H9 (cell line): ENCODE results near the gene SLC17A5. TPM values are rescaled to one million over a fixed set of nuclear protein-coding genes. Genes with fewer than 3 reads are reported as not detected.

ENCODE experiments used
- DNase-seq: peaks from one replicate; pipeline ENCODE4 v3.0.0-alpha.2; 2017
- H2AFZ ChIP-seq: one replicate; pipeline ENCODE4 v1.6.1; 2013; ENCODE audit warnings: mild to moderate bottlenecking, low read length, control low read depth, moderate library complexity
- H2AK5ac ChIP-seq: 2 replicates; pipeline ENCODE4 v1.6.1; 2013; ENCODE audit warnings: low read length, control low read depth, mixed read lengths; ENCODE audit not compliant: insufficient read length
- H2BK120ac ChIP-seq: one replicate; pipeline ENCODE4 v1.6.1; 2013; ENCODE audit warnings: low read depth, mild to moderate bottlenecking, low read length, control low read depth, inconsistent platforms; ENCODE audit not compliant: poor library complexity, severe bottlenecking
- H2BK12ac ChIP-seq: 2 replicates; pipeline ENCODE4 v1.6.1; 2013; ENCODE audit warnings: low read length, control low read depth, mixed read lengths, low read depth; ENCODE audit not compliant: insufficient read length
- H2BK15ac ChIP-seq: 2 replicates; pipeline ENCODE4 v1.6.1; 2013; ENCODE audit warnings: low read depth, low read length, control low read depth
- H2BK20ac ChIP-seq: one replicate; pipeline ENCODE4 v1.6.1; 2013; ENCODE audit warnings: low read depth, mild to moderate bottlenecking, low read length, control low read depth, inconsistent platforms; ENCODE audit not compliant: poor library complexity, severe bottlenecking
- H2BK5ac ChIP-seq: 2 replicates; pipeline ENCODE4 v1.6.1; 2013; ENCODE audit warnings: low read length, control low read depth, mixed read lengths; ENCODE audit not compliant: insufficient read length
- H3K14ac ChIP-seq: 2 replicates; pipeline ENCODE4 v1.6.1; 2013; ENCODE audit warnings: low read length, control low read depth; ENCODE audit not compliant: insufficient read depth
- H3K18ac ChIP-seq: 2 replicates; pipeline ENCODE4 v1.6.1; 2013; ENCODE audit warnings: low read depth, mild to moderate bottlenecking, mixed read lengths, low read length, control low read depth; ENCODE audit not compliant: insufficient read length
- H3K23ac ChIP-seq: 2 replicates; pipeline ENCODE4 v1.6.1; 2013; ENCODE audit warnings: low read length, control low read depth, mixed read lengths, low read depth; ENCODE audit not compliant: insufficient read length
- H3K23me2 ChIP-seq: 2 replicates; pipeline ENCODE4 v1.6.1; 2013; ENCODE audit warnings: low read depth, mild to moderate bottlenecking, mixed read lengths, low read length, control low read depth; ENCODE audit not compliant: insufficient read length, poor library complexity, severe bottlenecking
- H3K27ac ChIP-seq: 2 replicates; pipeline ENCODE4 v1.5.1; 2013; ENCODE audit warnings: low read length, control low read depth, mixed read lengths, low read depth; ENCODE audit not compliant: insufficient read length
- H3K27me3 ChIP-seq: 2 replicates; pipeline ENCODE4 v1.6.1; 2013; ENCODE audit warnings: low read length, control low read depth, inconsistent platforms; ENCODE audit not compliant: insufficient read depth
- H3K4ac ChIP-seq: 2 replicates; pipeline ENCODE4 v1.6.1; 2013; ENCODE audit warnings: low read depth, mild to moderate bottlenecking, control low read depth, inconsistent platforms, low read length, moderate library complexity
- H3K4me1 ChIP-seq: 2 replicates; pipeline ENCODE4 v1.6.1; 2013; ENCODE audit warnings: low read length, control low read depth, inconsistent platforms; ENCODE audit not compliant: insufficient read depth
- H3K4me2 ChIP-seq: 2 replicates; pipeline ENCODE4 v1.6.1; 2013; ENCODE audit warnings: low read length, control low read depth, mixed read lengths; ENCODE audit not compliant: insufficient read length, insufficient read depth
- H3K56ac ChIP-seq: 2 replicates; pipeline ENCODE4 v1.6.1; 2013; ENCODE audit warnings: low read depth, mild to moderate bottlenecking, mixed read lengths, low read length, control low read depth; ENCODE audit not compliant: insufficient read length
- H3K79me1 ChIP-seq: 2 replicates; pipeline ENCODE4 v1.6.1; 2013; ENCODE audit warnings: low read depth, mild to moderate bottlenecking, moderate library complexity, low read length, control low read depth, inconsistent platforms; ENCODE audit not compliant: insufficient read depth, poor library complexity, severe bottlenecking
- H3K79me2 ChIP-seq: 2 replicates; pipeline ENCODE4 v1.6.1; 2013; ENCODE audit warnings: low read length, control low read depth, inconsistent platforms; ENCODE audit not compliant: insufficient read depth
- H3K9ac ChIP-seq: 2 replicates; pipeline ENCODE4 v1.6.1; 2013; ENCODE audit warnings: low read length, control low read depth, mixed read lengths; ENCODE audit not compliant: insufficient read length; ENCODE audit errors: extremely low read depth
- H3K9me3 ChIP-seq: one replicate; pipeline ENCODE4 v1.6.1; 2013; ENCODE audit warnings: low read depth, low read length, inconsistent platforms; ENCODE audit not compliant: control insufficient read depth
- H3T11ph ChIP-seq: one replicate; pipeline ENCODE4 v1.6.1; 2013; ENCODE audit warnings: mild to moderate bottlenecking, low read length, control low read depth, inconsistent platforms
- H4K20me1 ChIP-seq: one replicate; pipeline ENCODE4 v1.6.1; 2013; ENCODE audit not compliant: control insufficient read depth, insufficient read length, insufficient read depth
- H4K5ac ChIP-seq: 2 replicates; pipeline ENCODE4 v1.6.1; 2013; ENCODE audit warnings: low read depth, mild to moderate bottlenecking, mixed read lengths, low read length, control low read depth; ENCODE audit not compliant: insufficient read length
- H4K8ac ChIP-seq: replicated peaks from 2 replicates; pipeline ENCODE4 v1.6.1; 2013; ENCODE audit warnings: low read length, control low read depth, mixed read lengths, low read depth; ENCODE audit not compliant: insufficient read length
- H4K91ac ChIP-seq: 2 replicates; pipeline ENCODE4 v1.6.1; 2013; ENCODE audit warnings: low read depth, mild to moderate bottlenecking, moderate library complexity, mixed read lengths, low read length, control low read depth; ENCODE audit not compliant: insufficient read length
- H3K27ac Mint-ChIP-seq, 3 experiments: 2 replicates in 2 of 3; 3 replicates in 1 of 3; pipeline ENCODE4 v1.8.0; 2020 to 2021; ENCODE audit warnings: mixed read lengths in 3 of 3, mild to moderate bottlenecking in 1 of 3, moderate library complexity in 1 of 3
- H3K27me3 Mint-ChIP-seq: 2 replicates; pipeline ENCODE4 v1.8.0; 2021; ENCODE audit warnings: low read depth, mild to moderate bottlenecking, moderate library complexity, mixed read lengths
- H3K36me3 Mint-ChIP-seq, 3 experiments: 2 replicates in 2 of 3; 3 replicates in 1 of 3; pipeline ENCODE4 v1.8.0; 2020 to 2021; ENCODE audit warnings: low read depth in 3 of 3, mixed read lengths in 3 of 3; ENCODE audit not compliant: insufficient read depth in 1 of 3
- H3K4me1 Mint-ChIP-seq, 2 experiments: 2 replicates each; pipeline ENCODE4 v1.8.0; 2020; ENCODE audit warnings: mixed read lengths in 2 of 2
- H3K4me3 Mint-ChIP-seq, 2 experiments: 2 replicates in 1 of 2; 3 replicates in 1 of 2; pipeline ENCODE4 v1.8.0; 2020 to 2021; ENCODE audit warnings: mild to moderate bottlenecking in 2 of 2, mixed read lengths in 2 of 2, moderate library complexity in 1 of 2
- H3K9me3 Mint-ChIP-seq, 2 experiments: 2 replicates in 1 of 2; 3 replicates in 1 of 2; pipeline ENCODE4 v1.8.0; 2020; ENCODE audit warnings: mild to moderate bottlenecking in 2 of 2, mixed read lengths in 2 of 2, moderate library complexity in 1 of 2
- CTCF ChIP-seq: fragments of 200-600 bp; sonication (generic); conservative IDR thresholded peaks from 3 replicates; pipeline ENCODE4 v1.8.0; 2021; ENCODE audit warnings: antibody characterized with exemption, mild to moderate bottlenecking
- WGBS: extraction: QIAGEN DNeasy Blood & Tissue Kit; methylation state at CpG from one replicate; pipeline ENCODE4 v1.1.7; 2013; ENCODE audit warnings: missing lambda C conversion rate, low lambda C conversion rate, mixed read lengths; ENCODE audit not compliant: insufficient read length; ENCODE audit errors: extremely low coverage; 5-methylcytosine and 5-hydroxymethylcytosine counted together
- total RNA-seq: library from RNA; stranded (reverse); gene quantifications from 2 replicates; pipeline ENCODE4 v1.2.1, GENCODE V29; 2021

Gene SLC17A5
- total RNA-seq, 1 experiment from 2014 or later: 8.9 TPM

GRCh38 chr6:73696966-73697655 is 43.3 kb upstream of the SLC17A5 start:
- no CpG with 5 or more reads among the region's 10 CpGs for WGBS
- no peaks in the 10 kb centered on the region for H3K79me1 ChIP-seq
- H3K27me3 ChIP-seq: no peaks in the 10 kb centered on the region
- no peak overlapping the region for H2BK12ac ChIP-seq
- H4K20me1 ChIP-seq: no peaks in the 10 kb centered on the region
- no peak overlapping the region for H3K4ac ChIP-seq
- H3K56ac ChIP-seq: no peak overlapping the region
- no peak overlapping the region for H3T11ph ChIP-seq
- no peak overlapping the region for H4K91ac ChIP-seq
- H3K18ac ChIP-seq: no peak overlapping the region
- H4K8ac ChIP-seq: no peak overlapping the region
- H3K14ac ChIP-seq: no peak overlapping the region
- H3K4me3 Mint-ChIP-seq: peak overlapping the region in 1 of 2 experiments; percentile 36; a peak in 2 of 5 replicates
- peaks cover 5 to 9% of the 10 kb centered on the region in 2 experiments; a peak in 4 of 5 replicates for H3K9me3 Mint-ChIP-seq
- H2AFZ ChIP-seq: no peak overlapping the region
- H3K23me2 ChIP-seq: no peaks in the 10 kb centered on the region
- H3K27ac Mint-ChIP-seq: no peak overlapping the region
- H3K79me2 ChIP-seq: no peaks in the 10 kb centered on the region
- peak overlapping the region; percentile 72 for H3K4me2 ChIP-seq
- no peak overlapping the region for H4K5ac ChIP-seq
- no peak overlapping the region for H2AK5ac ChIP-seq
- no peak overlapping the region for H3K23ac ChIP-seq
- H2BK20ac ChIP-seq: no peak overlapping the region
- no peak overlapping the region for H3K9ac ChIP-seq
- DNase-seq: peak; percentile 41
- no peak overlapping the region for H2BK120ac ChIP-seq
- no peaks in the 10 kb centered on the region for H3K4me1 ChIP-seq
- H2BK5ac ChIP-seq: no peak overlapping the region
- no peaks in the 10 kb centered on the region for H3K9me3 ChIP-seq
- peaks cover 31 to 34% of the 10 kb centered on the region in 2 experiments for H3K4me1 Mint-ChIP-seq
- peaks cover 3 to 10% (median 4%) of the 10 kb centered on the region in 3 experiments; a peak in 5 of 7 replicates for H3K36me3 Mint-ChIP-seq
- H2BK15ac ChIP-seq: no peak overlapping the region
- TF ChIP-seq CTCF: no peak
- H3K27me3 Mint-ChIP-seq: peaks cover 16% of the 10 kb centered on the region
- H3K27ac ChIP-seq: no peak overlapping the region
